Suprapubic skin (tissue), 4 donors: Measurements from ENCODE around the gene TMEM17. TPM values are rescaled to one million over a fixed set of nuclear protein-coding genes. Genes with fewer than 3 reads are reported as not detected.

ENCODE experiments used
- DNase-seq, 2 donors: peaks; one replicate each; pipeline ENCODE4 v3.0.0-alpha.2; 2019; ENCODE audit warnings: low spot score in 2 of 2
- H3K27ac ChIP-seq: fragments of 200-600 bp; sonication (generic); one replicate; pipeline ENCODE4 v1.5.1; 2019
- H3K27me3 ChIP-seq: fragments of 200-600 bp; sonication (generic); one replicate; pipeline ENCODE4 v1.5.1; 2019
- H3K36me3 ChIP-seq: fragments of 200-600 bp; sonication (generic); one replicate; pipeline ENCODE4 v1.5.1; 2019
- H3K4me1 ChIP-seq: fragments of 200-600 bp; sonication (generic); one replicate; pipeline ENCODE4 v1.5.1; 2019
- H3K4me3 ChIP-seq: fragments of 200-600 bp; sonication (generic); one replicate; pipeline ENCODE4 v1.5.1; 2019; ENCODE audit warnings: mild to moderate bottlenecking
- H3K9me3 ChIP-seq: fragments of 200-600 bp; sonication (generic); one replicate; pipeline ENCODE4 v1.5.1; 2019
- EP300 ChIP-seq: sonication (generic); formaldehyde crosslinking; IDR thresholded peaks from one replicate; pipeline ENCODE4 v1.6.1; 2017; ENCODE audit warnings: antibody characterized with exemption
- POLR2A ChIP-seq, 2 donors: fragments of 450-650 bp; IDR thresholded peaks; one replicate each; pipeline ENCODE4 v1.6.1; 2017; ENCODE audit warnings: antibody characterized with exemption in 2 of 2, mild to moderate bottlenecking in 2 of 2, moderate library complexity in 2 of 2
- POLR2AphosphoS5 ChIP-seq, 3 donors: sonication (generic); formaldehyde crosslinking; IDR thresholded peaks; one replicate each; pipeline ENCODE4 v1.6.1; 2017; ENCODE audit warnings: antibody characterized with exemption in 3 of 3
- WGBS: methylation state at CpG from one replicate; pipeline ENCODE4 v1.1.5; 2018; 5-methylcytosine and 5-hydroxymethylcytosine counted together
- total RNA-seq, 4 donors: library from RNA; depleted of rRNA; stranded (reverse); fragments of >200 nt; gene quantifications; one replicate each; pipeline ENCODE4 v1.1.0, GENCODE V29; 2016
- TF ChIP-seq, protein P1 (sequence below), 2 donors: fragments of 200-600 bp in 1 of 2; fragments of 450-650 bp in 1 of 2; sonication (generic) in 1 of 2; IDR thresholded peaks; one replicate each; pipeline ENCODE4 v1.5.1; 2016 to 2019; ENCODE audit warnings: antibody characterized with exemption in 2 of 2, mild to moderate bottlenecking in 1 of 2, moderate library complexity in 1 of 2

Gene TMEM17
- total RNA-seq, 4 donors from 2014 or later, result 1.1 to 6.1 (median 2.0) TPM

GRCh38 chr2:62472312-62472711, 33.7 kb downstream of the TMEM17 start:
- WGBS, result 31% methylated on average over 2 of the region's 2 CpGs
- Histone ChIP-seq H3K27me3 (no peaks in the 10 kb centered on the region), H3K36me3 (no peaks in the 10 kb centered on the region), H3K4me3 (no peak overlapping the region), H3K27ac (peak overlapping the region; percentile 39), H3K9me3 (no peaks in the 10 kb centered on the region), H3K4me1 (peaks cover 96% of the 10 kb centered on the region)
- DNase-seq, result no peak
- TF ChIP-seq POLR2A (IDR thresholded peaks at IDR 0.05) (no peak), EP300 (no peak), POLR2AphosphoS5 (IDR thresholded peaks at IDR 0.05) (no peak)
- TF ChIP-seq, protein P1, sequence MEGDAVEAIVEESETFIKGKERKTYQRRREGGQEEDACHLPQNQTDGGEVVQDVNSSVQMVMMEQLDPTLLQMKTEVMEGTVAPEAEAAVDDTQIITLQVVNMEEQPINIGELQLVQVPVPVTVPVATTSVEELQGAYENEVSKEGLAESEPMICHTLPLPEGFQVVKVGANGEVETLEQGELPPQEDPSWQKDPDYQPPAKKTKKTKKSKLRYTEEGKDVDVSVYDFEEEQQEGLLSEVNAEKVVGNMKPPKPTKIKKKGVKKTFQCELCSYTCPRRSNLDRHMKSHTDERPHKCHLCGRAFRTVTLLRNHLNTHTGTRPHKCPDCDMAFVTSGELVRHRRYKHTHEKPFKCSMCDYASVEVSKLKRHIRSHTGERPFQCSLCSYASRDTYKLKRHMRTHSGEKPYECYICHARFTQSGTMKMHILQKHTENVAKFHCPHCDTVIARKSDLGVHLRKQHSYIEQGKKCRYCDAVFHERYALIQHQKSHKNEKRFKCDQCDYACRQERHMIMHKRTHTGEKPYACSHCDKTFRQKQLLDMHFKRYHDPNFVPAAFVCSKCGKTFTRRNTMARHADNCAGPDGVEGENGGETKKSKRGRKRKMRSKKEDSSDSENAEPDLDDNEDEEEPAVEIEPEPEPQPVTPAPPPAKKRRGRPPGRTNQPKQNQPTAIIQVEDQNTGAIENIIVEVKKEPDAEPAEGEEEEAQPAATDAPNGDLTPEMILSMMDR (IDR thresholded peaks at IDR 0.05), result no peak

DNA sequence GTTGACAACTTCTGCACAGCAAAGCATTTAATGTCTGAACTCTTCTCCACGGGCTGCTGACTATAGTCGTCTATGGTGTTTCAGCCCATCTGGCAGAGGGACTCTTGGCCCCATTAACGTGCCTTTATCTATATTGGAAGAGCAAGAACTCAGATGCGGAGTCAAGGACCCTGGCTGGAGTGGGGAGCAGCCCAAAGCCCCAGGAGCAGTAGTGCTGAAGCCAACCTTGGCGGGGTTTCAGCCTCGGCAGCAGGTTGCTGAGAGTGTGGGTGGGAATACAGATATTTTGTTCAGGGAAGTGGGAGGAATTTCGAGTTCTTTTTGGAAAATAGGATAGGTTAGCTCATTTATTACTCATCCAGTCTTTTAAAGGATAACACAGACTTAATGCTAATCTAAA, 34.2 kb downstream of the TMEM17 start:
- TF ChIP-seq, protein P1 (IDR thresholded peaks at IDR 0.05), result no peak
- TF ChIP-seq POLR2A (IDR thresholded peaks at IDR 0.05), result no peak
- TF ChIP-seq POLR2AphosphoS5 (IDR thresholded peaks at IDR 0.05), result no peak
- TF ChIP-seq EP300, result no peak
- Histone ChIP-seq H3K27ac (peak overlapping the region; percentile 39), H3K4me3 (no peak overlapping the region), H3K9me3 (no peaks in the 10 kb centered on the region), H3K36me3 (no peaks in the 10 kb centered on the region), H3K27me3 (no peaks in the 10 kb centered on the region), H3K4me1 (peaks cover 98% of the 10 kb centered on the region)
- no peak for DNase-seq
- WGBS, result 50% methylated on average over 7 of the region's 7 CpGs

DNA sequence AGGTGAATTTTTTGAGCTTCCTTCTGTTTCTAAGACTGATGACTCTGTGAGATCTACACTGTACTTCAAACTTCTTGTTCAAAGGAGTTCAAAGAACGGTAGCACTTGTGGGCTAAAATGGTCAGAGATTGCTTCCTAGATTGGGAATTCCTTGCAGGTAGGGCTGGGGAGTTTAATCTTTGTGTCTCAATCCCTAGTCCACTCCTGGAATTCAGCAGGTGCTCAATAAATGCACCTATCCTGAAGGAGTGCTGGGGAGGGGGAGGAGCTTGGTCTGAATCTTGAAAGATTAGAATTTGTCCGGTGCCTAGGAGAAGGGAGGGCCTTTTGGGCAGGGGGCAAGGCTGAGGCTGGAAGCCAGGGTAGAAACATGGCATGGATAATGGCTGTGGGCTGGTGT, 34.6 kb downstream of the TMEM17 start:
- no peaks in the 10 kb centered on the region for H3K36me3 ChIP-seq
- no peak overlapping the region for H3K4me3 ChIP-seq
- H3K9me3 ChIP-seq, result no peaks in the 10 kb centered on the region
- no peak for DNase-seq
- no peaks in the 10 kb centered on the region for H3K27me3 ChIP-seq
- WGBS, result 90% methylated on average over 2 of the region's 2 CpGs
- no peak overlapping the region for H3K27ac ChIP-seq
- peaks cover 98% of the 10 kb centered on the region for H3K4me1 ChIP-seq
- no peak for TF ChIP-seq POLR2AphosphoS5 (IDR thresholded peaks at IDR 0.05)
- TF ChIP-seq POLR2A (IDR thresholded peaks at IDR 0.05), result no peak
- TF ChIP-seq, protein P1 (IDR thresholded peaks at IDR 0.05), result no peak
- no peak for TF ChIP-seq EP300

- H3K27me3 ChIP-seq, result no peaks in the 10 kb centered on the region
- no peaks in the 10 kb centered on the region for H3K9me3 ChIP-seq
- H3K4me3 ChIP-seq, result no peak overlapping the region
- H3K4me1 ChIP-seq, result peaks cover 87% of the 10 kb centered on the region
- no peaks in the 10 kb centered on the region for H3K36me3 ChIP-seq
- 74% methylated on average over 2 of the region's 2 CpGs for WGBS
- DNase-seq, result no peak
- peak overlapping the region; percentile 15 for H3K27ac ChIP-seq
- TF ChIP-seq POLR2A (IDR thresholded peaks at IDR 0.05) (no peak), EP300 (no peak), POLR2AphosphoS5 (IDR thresholded peaks at IDR 0.05) (no peak)
- TF ChIP-seq, protein P1 (IDR thresholded peaks at IDR 0.05), result no peak
These were observed 36.4 kb downstream of the TMEM17 start for GRCh38 chr2:62469548-62469947.

DNA sequence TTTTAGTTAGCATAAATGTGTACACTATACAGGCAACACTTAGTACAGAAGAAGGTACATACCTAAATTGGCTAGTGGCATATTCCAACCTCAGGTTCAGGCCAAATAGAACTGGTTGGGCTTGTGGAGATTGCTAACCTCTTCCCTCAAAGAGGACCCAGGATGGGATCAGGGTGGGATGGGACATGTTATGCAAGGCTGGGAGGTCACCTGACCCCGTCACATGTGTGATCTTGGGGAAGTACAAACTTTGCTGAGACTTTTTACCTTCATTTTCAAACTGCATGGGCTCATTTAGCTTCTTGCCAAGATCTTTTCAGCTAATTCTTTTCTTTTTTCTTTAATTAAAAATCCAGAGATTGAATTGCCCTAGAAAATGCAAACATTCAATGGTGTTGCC, 36.9 kb downstream of the TMEM17 start:
- H3K9me3 ChIP-seq, result no peaks in the 10 kb centered on the region
- H3K4me1 ChIP-seq, result peaks cover 83% of the 10 kb centered on the region
- no peak overlapping the region for H3K4me3 ChIP-seq
- DNase-seq, result no peak
- TF ChIP-seq, protein P1 (IDR thresholded peaks at IDR 0.05), result no peak
- no peak for TF ChIP-seq POLR2AphosphoS5 (IDR thresholded peaks at IDR 0.05)
- TF ChIP-seq EP300, result no peak
- no peak for TF ChIP-seq POLR2A (IDR thresholded peaks at IDR 0.05)
- 83% methylated on average over 1 of the region's 1 CpG for WGBS
- H3K36me3 ChIP-seq, result no peaks in the 10 kb centered on the region
- H3K27me3 ChIP-seq, result no peaks in the 10 kb centered on the region
- no peak overlapping the region for H3K27ac ChIP-seq
